DOHH2 (cell line): ENCODE data around the gene LRRN4CL.

ENCODE experiments used
- CTCF ChIP-seq: fragments of 200-600 bp; sonication (generic); IDR thresholded peaks from one replicate; pipeline ENCODE4 v1.5.1; 2014; ENCODE audit warnings: antibody characterized with exemption, mild to moderate bottlenecking, low read depth, low read length; ENCODE audit not compliant: poor library complexity, severe bottlenecking
- EZH2phosphoT487 ChIP-seq: fragments of 200-600 bp; sonication (generic); IDR thresholded peaks from 2 replicates; pipeline ENCODE4 v1.6.1; 2017; ENCODE audit warnings: borderline replicate concordance, mild to moderate bottlenecking, antibody characterized with exemption, low read length, moderate library complexity, mixed read lengths

- TF ChIP-seq CTCF (no peak), EZH2phosphoT487 (no peak)
Measured at GRCh38 chr11:62648967-62649364, 40.4 kb downstream of the LRRN4CL start.
